HEK293 (cell line): Measurements from ENCODE around the gene LRRC30.

ENCODE experiments used
- CTCF ChIA-PET: fragments of 350-600 bp; formaldehyde crosslinking; extraction: SDS; loops from one replicate; lab custom pipeline; 2021; ENCODE audit warnings: antibody characterized with exemption; lab: Yijun Ruan, JAX
- POLR2A ChIA-PET: fragments of 300-600 bp; formaldehyde crosslinking; extraction: SDS; loops from one replicate; lab custom pipeline; 2020; ENCODE audit warnings: antibody characterized with exemption, inconsistent platforms; lab: Yijun Ruan, JAX
- H3K27ac ChIP-seq: fragments of 200-500 bp; sonication (Bioruptor generic); 2 replicates; pipeline ENCODE4 v1.5.1; 2014; ENCODE audit warnings: low read depth, low read length, control low read depth, inconsistent platforms; ENCODE audit errors: extremely low read depth
- H3K36me3 ChIP-seq, 2 experiments: fragments of 200-500 bp in 1 of 2; sonication (Bioruptor generic) in 1 of 2; 1 replicate in 1 of 2; 2 replicates in 1 of 2; pipeline ENCODE4 v1.5.1; 2014 to 2017; ENCODE audit warnings: inconsistent platforms in 2 of 2, low read length in 2 of 2; ENCODE audit not compliant: control insufficient read depth in 2 of 2, insufficient read depth in 1 of 2
- H3K4me1 ChIP-seq: fragments of 200-500 bp; sonication (Bioruptor generic); 2 replicates; pipeline ENCODE4 v1.5.1; 2014; ENCODE audit warnings: mild to moderate bottlenecking, low read length, inconsistent platforms; ENCODE audit not compliant: control insufficient read depth, insufficient read depth
- H3K4me3 ChIP-seq: 2 replicates; pipeline ENCODE4 v1.5.1; 2011; ENCODE audit warnings: low read depth, mild to moderate bottlenecking, control low read depth, low read length, moderate library complexity
- H3K9me3 ChIP-seq: fragments of 200-500 bp; sonication (Bioruptor generic); 2 replicates; pipeline ENCODE4 v1.5.1; 2014; ENCODE audit warnings: low read depth, low read length, inconsistent platforms; ENCODE audit not compliant: control insufficient read depth, insufficient read depth
- EGR2 ChIP-seq: fragments of 450-650 bp; formaldehyde crosslinking; IDR thresholded peaks from 2 replicates; pipeline ENCODE4 v1.5.1; 2016; ENCODE audit warnings: low read depth, missing biosample characterization, missing genetic modification characterization
- GLIS1 ChIP-seq: fragments of 450-650 bp; formaldehyde crosslinking; IDR thresholded peaks from 2 replicates; pipeline ENCODE4 v1.5.1; 2016; ENCODE audit warnings: missing biosample characterization, missing genetic modification characterization
- RBAK ChIP-seq: fragments of 450-650 bp; formaldehyde crosslinking; IDR thresholded peaks from 2 replicates; pipeline ENCODE4 v1.5.1; 2016; ENCODE audit warnings: missing biosample characterization, missing genetic modification characterization
- SP2 ChIP-seq: fragments of 450-650 bp; formaldehyde crosslinking; IDR thresholded peaks from 2 replicates; pipeline ENCODE4 v1.5.1; 2016; ENCODE audit warnings: missing biosample characterization, missing genetic modification characterization
- TRIM28 ChIP-seq: IDR thresholded peaks from 2 replicates; pipeline ENCODE4 v1.6.1; 2011; ENCODE audit warnings: low read length, control low read depth, borderline replicate concordance
- ZBTB20 ChIP-seq: fragments of 450-650 bp; formaldehyde crosslinking; IDR thresholded peaks from 2 replicates; pipeline ENCODE4 v1.5.1; 2016; ENCODE audit warnings: missing biosample characterization, missing genetic modification characterization
- ZBTB21 ChIP-seq: fragments of 450-650 bp; formaldehyde crosslinking; IDR thresholded peaks from 2 replicates; pipeline ENCODE4 v1.5.1; 2017; ENCODE audit warnings: missing biosample characterization, missing genetic modification characterization
- ZEB2 ChIP-seq: fragments of 450-650 bp; formaldehyde crosslinking; IDR thresholded peaks from 2 replicates; pipeline ENCODE4 v1.5.1; 2016; ENCODE audit warnings: missing biosample characterization, missing genetic modification characterization
- ZNF146 ChIP-seq: fragments of 450-650 bp; formaldehyde crosslinking; IDR thresholded peaks from 2 replicates; pipeline ENCODE4 v1.5.1; 2016; ENCODE audit warnings: missing biosample characterization, missing genetic modification characterization
- ZNF16 ChIP-seq: fragments of 450-650 bp; formaldehyde crosslinking; IDR thresholded peaks from 2 replicates; pipeline ENCODE4 v1.5.1; 2016; ENCODE audit warnings: low read depth, missing biosample characterization, missing genetic modification characterization
- ZNF184 ChIP-seq: fragments of 450-650 bp; IDR thresholded peaks from 2 replicates; pipeline ENCODE4 v1.5.1; 2018; ENCODE audit warnings: missing biosample characterization, mild to moderate bottlenecking, missing genetic modification characterization
- ZNF366 ChIP-seq: fragments of 450-650 bp; formaldehyde crosslinking; conservative IDR thresholded peaks from 2 replicates; pipeline ENCODE4 v1.5.1; 2016; ENCODE audit warnings: missing biosample characterization, missing genetic modification characterization
- ZNF37A ChIP-seq: fragments of 450-650 bp; IDR thresholded peaks from 2 replicates; pipeline ENCODE4 v1.5.1; 2018; ENCODE audit warnings: missing biosample characterization, missing genetic modification characterization
- ZNF571 ChIP-seq: fragments of 450-650 bp; formaldehyde crosslinking; IDR thresholded peaks from 2 replicates; pipeline ENCODE4 v1.5.0; 2017; ENCODE audit warnings: missing biosample characterization, missing genetic modification characterization
- ZNF596 ChIP-seq: fragments of 450-650 bp; IDR thresholded peaks from 2 replicates; pipeline ENCODE4 v1.5.0; 2018; ENCODE audit warnings: missing biosample characterization, mild to moderate bottlenecking, missing genetic modification characterization, moderate library complexity
- ZNF776 ChIP-seq: fragments of 450-650 bp; formaldehyde crosslinking; IDR thresholded peaks from 2 replicates; pipeline ENCODE4 v1.5.0; 2017; ENCODE audit warnings: missing biosample characterization, missing genetic modification characterization, borderline replicate concordance
- ZNF792 ChIP-seq: fragments of 450-650 bp; formaldehyde crosslinking; IDR thresholded peaks from 2 replicates; pipeline ENCODE4 v1.5.1; 2016; ENCODE audit warnings: missing biosample characterization, missing genetic modification characterization
- ZXDB ChIP-seq: fragments of 450-650 bp; formaldehyde crosslinking; IDR thresholded peaks from 2 replicates; pipeline ENCODE4 v1.5.1; 2016; ENCODE audit warnings: missing biosample characterization, missing genetic modification characterization
- TF ChIP-seq, protein P1 (sequence below): fragments of 450-650 bp; formaldehyde crosslinking; IDR thresholded peaks from 2 replicates; pipeline ENCODE4 v1.5.1; 2016; ENCODE audit warnings: missing biosample characterization, missing genetic modification characterization
- TF ChIP-seq, protein P2 (sequence below): fragments of 450-650 bp; formaldehyde crosslinking; IDR thresholded peaks from 2 replicates; pipeline ENCODE4 v1.5.1; 2016; ENCODE audit warnings: missing biosample characterization, missing genetic modification characterization
- TF ChIP-seq, protein P3 (sequence below): fragments of 450-650 bp; formaldehyde crosslinking; conservative IDR thresholded peaks from 2 replicates; pipeline ENCODE4 v1.5.1; 2016; ENCODE audit warnings: low read depth, missing biosample characterization, missing genetic modification characterization
- TF ChIP-seq, protein P4 (sequence below): fragments of 450-650 bp; formaldehyde crosslinking; IDR thresholded peaks from 2 replicates; pipeline ENCODE4 v1.5.1; 2016; ENCODE audit warnings: missing biosample characterization, missing genetic modification characterization, low read depth
- TF ChIP-seq, protein P5 (sequence below): fragments of 450-650 bp; formaldehyde crosslinking; IDR thresholded peaks from 2 replicates; pipeline ENCODE4 v1.5.1; 2016; ENCODE audit warnings: missing biosample characterization, missing genetic modification characterization

Gene LRRC30

DNA sequence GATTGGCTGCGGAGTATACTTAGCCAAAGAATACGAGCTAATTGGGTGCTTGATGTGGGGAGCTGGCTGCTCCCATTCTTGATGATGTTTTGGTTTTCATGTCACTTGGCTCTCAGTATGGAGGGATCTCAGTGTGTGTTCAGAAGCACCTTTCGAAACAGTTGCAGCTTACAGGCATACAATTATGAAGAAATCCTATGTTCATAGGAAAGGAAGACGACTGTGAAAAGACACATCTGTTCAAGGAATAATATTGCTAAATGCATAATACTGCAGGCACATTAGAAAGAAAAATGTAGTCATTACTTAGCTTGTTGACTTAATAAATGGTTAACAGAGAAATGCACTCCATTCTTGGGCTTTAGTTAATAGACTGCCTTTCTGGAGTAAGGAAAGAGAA lies 4.1 kb downstream of the LRRC30 start (continued):
- TF ChIP-seq, protein P1, sequence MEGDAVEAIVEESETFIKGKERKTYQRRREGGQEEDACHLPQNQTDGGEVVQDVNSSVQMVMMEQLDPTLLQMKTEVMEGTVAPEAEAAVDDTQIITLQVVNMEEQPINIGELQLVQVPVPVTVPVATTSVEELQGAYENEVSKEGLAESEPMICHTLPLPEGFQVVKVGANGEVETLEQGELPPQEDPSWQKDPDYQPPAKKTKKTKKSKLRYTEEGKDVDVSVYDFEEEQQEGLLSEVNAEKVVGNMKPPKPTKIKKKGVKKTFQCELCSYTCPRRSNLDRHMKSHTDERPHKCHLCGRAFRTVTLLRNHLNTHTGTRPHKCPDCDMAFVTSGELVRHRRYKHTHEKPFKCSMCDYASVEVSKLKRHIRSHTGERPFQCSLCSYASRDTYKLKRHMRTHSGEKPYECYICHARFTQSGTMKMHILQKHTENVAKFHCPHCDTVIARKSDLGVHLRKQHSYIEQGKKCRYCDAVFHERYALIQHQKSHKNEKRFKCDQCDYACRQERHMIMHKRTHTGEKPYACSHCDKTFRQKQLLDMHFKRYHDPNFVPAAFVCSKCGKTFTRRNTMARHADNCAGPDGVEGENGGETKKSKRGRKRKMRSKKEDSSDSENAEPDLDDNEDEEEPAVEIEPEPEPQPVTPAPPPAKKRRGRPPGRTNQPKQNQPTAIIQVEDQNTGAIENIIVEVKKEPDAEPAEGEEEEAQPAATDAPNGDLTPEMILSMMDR (tag by site-specific recombination): no peak
- TF ChIP-seq TRIM28 (no peak), ZNF776 (tag by site-specific recombination) (no peak), ZNF596 (no peak), SP2 (tag by site-specific recombination) (no peak), ZNF16 (tag by site-specific recombination) (no peak)
- TF ChIP-seq, all 188 proteins: peak for 0

DNA sequence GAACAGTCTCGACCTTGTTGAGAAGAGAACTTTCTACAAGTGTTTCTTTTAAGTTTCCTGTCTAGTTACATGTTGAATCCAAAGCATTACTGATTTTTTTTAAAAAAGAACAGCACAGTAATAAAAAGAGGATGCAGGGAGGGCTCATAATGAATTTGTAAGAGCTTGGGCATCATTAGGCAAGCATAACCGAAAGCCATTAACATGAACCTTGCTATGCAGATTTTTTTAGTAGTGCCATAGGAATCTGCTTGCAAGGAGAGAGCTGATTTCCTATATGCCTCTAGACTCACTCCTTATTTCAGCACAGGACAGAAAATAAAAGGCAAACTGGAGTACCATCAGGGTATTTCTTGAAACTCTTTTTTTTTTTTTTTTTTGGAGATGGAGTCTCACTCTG lies 5.2 kb downstream of the LRRC30 start:
- Histone ChIP-seq H3K4me3 (no peak overlapping the region), H3K36me3 (no peaks in the 10 kb centered on the region), H3K9me3 (no peaks in the 10 kb centered on the region), H3K4me1 (no peaks in the 10 kb centered on the region), H3K27ac (no peak overlapping the region)
- POLR2A ChIA-PET: no interaction called here
- CTCF ChIA-PET: interaction anchor here (0.6 to 2.5 kb wide), 3 partner anchors 11 to 812 kb away, joined by 6 to 9 read pairs (median 7); no protein-coding TSS in a partner anchor
- TF ChIP-seq ZXDB (tag by site-specific recombination) (no peak), ZNF184 (tag by site-specific recombination) (no peak), GLIS1 (tag by site-specific recombination) (no peak), ZNF146 (tag by site-specific recombination) (no peak), EGR2 (no peak), ZBTB20 (tag by site-specific recombination) (no peak), ZNF366 (tag by site-specific recombination) (no peak), RBAK (tag by site-specific recombination) (no peak), ZNF37A (tag by site-specific recombination) (no peak), ZNF571 (no peak)
- TF ChIP-seq, protein P2, sequence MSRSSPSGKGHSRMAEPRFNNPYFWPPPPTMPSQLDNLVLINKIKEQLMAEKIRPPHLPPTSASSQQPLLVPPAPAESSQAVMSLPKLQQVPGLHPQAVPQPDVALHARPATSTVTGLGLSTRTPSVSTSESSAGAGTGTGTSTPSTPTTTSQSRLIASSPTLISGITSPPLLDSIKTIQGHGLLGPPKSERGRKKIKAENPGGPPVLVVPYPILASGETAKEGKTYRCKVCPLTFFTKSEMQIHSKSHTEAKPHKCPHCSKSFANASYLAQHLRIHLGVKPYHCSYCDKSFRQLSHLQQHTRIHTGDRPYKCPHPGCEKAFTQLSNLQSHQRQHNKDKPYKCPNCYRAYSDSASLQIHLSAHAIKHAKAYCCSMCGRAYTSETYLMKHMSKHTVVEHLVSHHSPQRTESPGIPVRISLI (tag by site-specific recombination): no peak
- TF ChIP-seq, protein P3, sequence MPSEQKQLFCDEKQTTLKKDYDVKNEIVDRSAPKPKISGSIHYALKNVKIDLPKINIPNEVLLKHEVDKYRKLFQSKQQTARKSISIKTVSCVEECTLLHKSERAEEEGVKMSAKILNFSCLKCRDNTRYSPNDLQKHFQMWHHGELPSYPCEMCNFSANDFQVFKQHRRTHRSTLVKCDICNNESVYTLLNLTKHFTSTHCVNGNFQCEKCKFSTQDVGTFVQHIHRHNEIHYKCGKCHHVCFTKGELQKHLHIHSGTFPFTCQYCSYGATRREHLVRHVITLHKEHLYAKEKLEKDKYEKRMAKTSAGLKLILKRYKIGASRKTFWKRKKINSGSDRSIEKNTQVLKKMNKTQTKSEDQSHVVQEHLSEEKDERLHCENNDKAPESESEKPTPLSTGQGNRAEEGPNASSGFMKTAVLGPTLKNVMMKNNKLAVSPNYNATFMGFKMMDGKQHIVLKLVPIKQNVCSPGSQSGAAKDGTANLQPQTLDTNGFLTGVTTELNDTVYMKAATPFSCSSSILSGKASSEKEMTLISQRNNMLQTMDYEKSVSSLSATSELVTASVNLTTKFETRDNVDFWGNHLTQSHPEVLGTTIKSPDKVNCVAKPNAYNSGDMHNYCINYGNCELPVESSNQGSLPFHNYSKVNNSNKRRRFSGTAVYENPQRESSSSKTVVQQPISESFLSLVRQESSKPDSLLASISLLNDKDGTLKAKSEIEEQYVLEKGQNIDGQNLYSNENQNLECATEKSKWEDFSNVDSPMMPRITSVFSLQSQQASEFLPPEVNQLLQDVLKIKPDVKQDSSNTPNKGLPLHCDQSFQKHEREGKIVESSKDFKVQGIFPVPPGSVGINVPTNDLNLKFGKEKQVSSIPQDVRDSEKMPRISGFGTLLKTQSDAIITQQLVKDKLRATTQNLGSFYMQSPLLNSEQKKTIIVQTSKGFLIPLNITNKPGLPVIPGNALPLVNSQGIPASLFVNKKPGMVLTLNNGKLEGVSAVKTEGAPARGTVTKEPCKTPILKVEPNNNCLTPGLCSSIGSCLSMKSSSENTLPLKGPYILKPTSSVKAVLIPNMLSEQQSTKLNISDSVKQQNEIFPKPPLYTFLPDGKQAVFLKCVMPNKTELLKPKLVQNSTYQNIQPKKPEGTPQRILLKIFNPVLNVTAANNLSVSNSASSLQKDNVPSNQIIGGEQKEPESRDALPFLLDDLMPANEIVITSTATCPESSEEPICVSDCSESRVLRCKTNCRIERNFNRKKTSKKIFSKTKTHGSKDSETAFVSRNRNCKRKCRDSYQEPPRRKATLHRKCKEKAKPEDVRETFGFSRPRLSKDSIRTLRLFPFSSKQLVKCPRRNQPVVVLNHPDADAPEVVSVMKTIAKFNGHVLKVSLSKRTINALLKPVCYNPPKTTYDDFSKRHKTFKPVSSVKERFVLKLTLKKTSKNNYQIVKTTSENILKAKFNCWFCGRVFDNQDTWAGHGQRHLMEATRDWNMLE (tag by site-specific recombination): no peak

DNA sequence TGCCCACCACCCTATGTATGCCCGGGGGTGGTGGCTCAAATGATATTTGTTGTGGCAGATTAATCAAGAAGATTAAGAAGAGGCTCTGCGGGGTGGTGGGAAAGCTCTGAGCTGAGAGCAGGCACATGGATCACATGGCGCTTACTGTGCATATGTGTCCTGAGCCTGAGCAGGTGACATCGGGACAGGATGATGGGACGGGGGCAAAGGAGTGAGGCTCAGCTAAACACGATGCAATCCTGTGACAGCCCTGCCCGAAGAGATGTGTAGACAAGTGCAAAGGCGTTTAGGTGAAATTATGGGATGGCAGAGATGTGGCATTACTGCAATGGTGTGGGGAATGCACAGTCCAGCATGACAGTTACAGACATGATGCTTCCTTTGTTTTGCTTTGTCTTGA lies 6.0 kb downstream of the LRRC30 start:
- Histone ChIP-seq H3K4me3 (no peak overlapping the region), H3K9me3 (no peaks in the 10 kb centered on the region), H3K4me1 (no peaks in the 10 kb centered on the region), H3K36me3 (no peaks in the 10 kb centered on the region), H3K27ac (no peak overlapping the region)
- CTCF ChIA-PET: no interaction called here
- POLR2A ChIA-PET: no interaction called here
- no peak for TF ChIP-seq ZNF792 (tag by site-specific recombination)
- TF ChIP-seq, protein P4, sequence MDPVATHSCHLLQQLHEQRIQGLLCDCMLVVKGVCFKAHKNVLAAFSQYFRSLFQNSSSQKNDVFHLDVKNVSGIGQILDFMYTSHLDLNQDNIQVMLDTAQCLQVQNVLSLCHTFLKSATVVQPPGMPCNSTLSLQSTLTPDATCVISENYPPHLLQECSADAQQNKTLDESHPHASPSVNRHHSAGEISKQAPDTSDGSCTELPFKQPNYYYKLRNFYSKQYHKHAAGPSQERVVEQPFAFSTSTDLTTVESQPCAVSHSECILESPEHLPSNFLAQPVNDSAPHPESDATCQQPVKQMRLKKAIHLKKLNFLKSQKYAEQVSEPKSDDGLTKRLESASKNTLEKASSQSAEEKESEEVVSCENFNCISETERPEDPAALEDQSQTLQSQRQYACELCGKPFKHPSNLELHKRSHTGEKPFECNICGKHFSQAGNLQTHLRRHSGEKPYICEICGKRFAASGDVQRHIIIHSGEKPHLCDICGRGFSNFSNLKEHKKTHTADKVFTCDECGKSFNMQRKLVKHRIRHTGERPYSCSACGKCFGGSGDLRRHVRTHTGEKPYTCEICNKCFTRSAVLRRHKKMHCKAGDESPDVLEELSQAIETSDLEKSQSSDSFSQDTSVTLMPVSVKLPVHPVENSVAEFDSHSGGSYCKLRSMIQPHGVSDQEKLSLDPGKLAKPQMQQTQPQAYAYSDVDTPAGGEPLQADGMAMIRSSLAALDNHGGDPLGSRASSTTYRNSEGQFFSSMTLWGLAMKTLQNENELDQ (tag by site-specific recombination): no peak
- TF ChIP-seq ZEB2 (tag by site-specific recombination): no peak
- TF ChIP-seq ZBTB21: no peak
- TF ChIP-seq, protein P5, sequence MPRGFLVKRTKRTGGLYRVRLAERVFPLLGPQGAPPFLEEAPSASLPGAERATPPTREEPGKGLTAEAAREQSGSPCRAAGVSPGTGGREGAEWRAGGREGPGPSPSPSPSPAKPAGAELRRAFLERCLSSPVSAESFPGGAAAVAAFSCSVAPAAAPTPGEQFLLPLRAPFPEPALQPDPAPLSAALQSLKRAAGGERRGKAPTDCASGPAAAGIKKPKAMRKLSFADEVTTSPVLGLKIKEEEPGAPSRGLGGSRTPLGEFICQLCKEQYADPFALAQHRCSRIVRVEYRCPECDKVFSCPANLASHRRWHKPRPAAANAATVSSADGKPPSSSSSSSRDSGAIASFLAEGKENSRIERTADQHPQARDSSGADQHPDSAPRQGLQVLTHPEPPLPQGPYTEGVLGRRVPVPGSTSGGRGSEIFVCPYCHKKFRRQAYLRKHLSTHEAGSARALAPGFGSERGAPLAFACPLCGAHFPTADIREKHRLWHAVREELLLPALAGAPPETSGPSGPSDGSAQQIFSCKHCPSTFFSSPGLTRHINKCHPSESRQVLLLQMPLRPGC (tag by site-specific recombination): no peak
- TF ChIP-seq, protein P2 (tag by site-specific recombination): no peak
